ENCODE results near the gene CYB5R4. TPM values are rescaled to one million over a fixed set of nuclear protein-coding genes. Genes with fewer than 3 reads are reported as not detected.

The CYB5R4 gene
- total and polyA plus RNA-seq, 2 of the 13 experiments (the other 11 are each of a cell fraction or from before 2014, with no cell fraction given): 5.3 to 26.1 TPM

GRCh38 chr6:83872386-83873118, 13.1 kb downstream of the CYB5R4 start:
- TF ChIP-seq NFIB (CRISPR knock-in tag; IDR thresholded peaks at IDR 0.05; ENCODE audit: borderline replicate concordance) (no peak), STAG1 (CRISPR knock-in tag; IDR thresholded peaks at IDR 0.05) (no peak), NR2F6 (IDR thresholded peaks at IDR 0.05) (no peak), NR2F6 (CRISPR knock-in tag; IDR thresholded peaks at IDR 0.05) (no peak), PAXIP1 (CRISPR knock-in tag; conservative IDR thresholded peaks at IDR 0.05) (no peak), GFI1 (CRISPR knock-in tag; IDR thresholded peaks at IDR 0.05; ENCODE audit: borderline replicate concordance) (no peak), ZNF34 (CRISPR knock-in tag; IDR thresholded peaks at IDR 0.05; ENCODE audit: borderline replicate concordance) (no peak), GLI4 (CRISPR knock-in tag; IDR thresholded peaks at IDR 0.05; ENCODE audit: borderline replicate concordance) (no peak), GTF2F1 (IDR thresholded peaks at IDR 0.05; ENCODE audit: low read length) (no peak), ZNF484 (CRISPR knock-in tag; IDR thresholded peaks at IDR 0.05; ENCODE audit: borderline replicate concordance, low read depth) (no peak), BCL6 (CRISPR knock-in tag; IDR thresholded peaks at IDR 0.05) (no peak), THAP8 (CRISPR knock-in tag; IDR thresholded peaks at IDR 0.05; ENCODE audit: borderline replicate concordance) (no peak), EEA1 (CRISPR knock-in tag; IDR thresholded peaks at IDR 0.05; ENCODE audit: borderline replicate concordance) (no peak), ZNF577 (CRISPR knock-in tag; IDR thresholded peaks at IDR 0.05; ENCODE audit: borderline replicate concordance, low read depth) (no peak), ZBTB21 (CRISPR knock-in tag; IDR thresholded peaks at IDR 0.05) (no peak)
- TF ChIP-seq, protein P1, sequence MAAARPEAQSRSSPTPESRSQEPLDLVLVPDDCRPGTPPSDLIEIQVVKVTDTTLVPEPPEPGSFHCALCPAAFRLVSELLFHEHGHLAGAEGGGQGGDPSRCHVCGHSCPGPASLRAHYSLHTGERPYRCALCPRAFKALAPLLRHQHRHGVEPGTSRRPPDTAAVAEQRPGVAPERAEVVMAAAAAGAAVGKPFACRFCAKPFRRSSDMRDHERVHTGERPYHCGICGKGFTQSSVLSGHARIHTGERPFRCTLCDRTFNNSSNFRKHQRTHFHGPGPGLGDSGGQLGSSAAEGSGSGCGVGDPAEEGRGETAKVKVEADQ (CRISPR knock-in tag; IDR thresholded peaks at IDR 0.05; ENCODE audit: borderline replicate concordance): no peak
- H3K36me3 ChIP-seq (replicated peaks in 1 of 2; ENCODE audit: control insufficient read depth in 1 of 2, insufficient read depth in 2 of 2, low read length in 2 of 2): peaks cover 0 to under 1% of the 10 kb centered on the region in 2 experiments; a peak in 1 of 5 replicates
- FAIRE-seq: no peak
- ATAC-seq: no peak
- CTCF ChIA-PET (ENCODE audit: low intra/inter-chr PET ratio, low total read pairs): no interaction called here
- POLR2A ChIA-PET: no interaction called here
- no peaks in the 10 kb centered on the region for H3K9me3 ChIP-seq (ENCODE audit: low read length)
- in situ Hi-C loops (cut with HindIII; ENCODE audit: extremely low pct_ligation_motif_present, low pct_unique_long_range_greater_than_20kb): no loop called here
- H2AFZ ChIP-seq (ENCODE audit: low read length): no peak overlapping the region
- no peak for DNase-seq (ENCODE audit: low spot score)
- H3K4me2 ChIP-seq (ENCODE audit: low read depth, low read length): no peak overlapping the region
- intact Hi-C loops (cut with micrococcal nuclease; ENCODE audit: unreplicated experiment): no loop called here
- H3K27ac ChIP-seq (ENCODE audit: extremely low read length, insufficient read depth, low read length): no peak overlapping the region
- WGBS (ENCODE audit: low lambda C conversion rate): 96% methylated on average over 3 of the region's 3 CpGs
- no peak overlapping the region for H3K9ac ChIP-seq (ENCODE audit: insufficient read depth, low read depth, low read length)
- H3K4me1 ChIP-seq (ENCODE audit: insufficient read depth, low read length): no peaks in the 10 kb centered on the region
- BruUV-seq (replicated peaks): no TSS peak
- no peak overlapping the region for H3K4me3 ChIP-seq (replicated peaks in 1 of 3; ENCODE audit: insufficient read depth in 1 of 3, low read depth in 2 of 3, low read length in 3 of 3)
- H4K20me1 ChIP-seq (ENCODE audit: insufficient read depth, low read length): no peaks in the 10 kb centered on the region
- no peaks in the 10 kb centered on the region for H3K79me2 ChIP-seq (ENCODE audit: insufficient read depth, low read length)
- no peaks in the 10 kb centered on the region for H3K27me3 ChIP-seq (ENCODE audit: control insufficient read depth in 1 of 2, insufficient read depth in 2 of 2, low read length in 2 of 2)

Measured in HepG2 (cell line).